GM12878 (cell line): ENCODE measurements around the gene PREB. TPM values are rescaled to one million over a fixed set of nuclear protein-coding genes. Genes with fewer than 3 reads are reported as not detected.

Experiments used
- ATAC-seq: fragments of 200-7000 bp; cut with Tn5 transposase; 3 replicates; pipeline ENCODE4 v1.9.1; 2020; ENCODE audit warnings: mild to moderate bottlenecking, moderate library complexity
- BruUV-seq: library from RNA; stranded (reverse); fragments of 400-500 nt; replicated peaks from 2 replicates; lab custom pipeline; 2021; lab: Mats Ljungman, UMichigan
- CTCF ChIA-PET: fragments of 300-600 bp; sonication (Branson Sonifier 250); formaldehyde crosslinking; extraction: SDS; loops from one replicate; lab custom pipeline; 2021; ENCODE audit warnings: inconsistent platforms; lab: Yijun Ruan, JAX
- POLR2A ChIA-PET: fragments of 350-600 bp; formaldehyde crosslinking; extraction: SDS; loops from one replicate; lab custom pipeline; 2021; ENCODE audit warnings: inconsistent platforms; lab: Charles Lee
- RAD21 ChIA-PET: fragments of 300-600 bp; sonication (Branson Sonifier 250); formaldehyde crosslinking; loops from one replicate; lab custom pipeline; 2023; ENCODE audit warnings: antibody characterized with exemption; ENCODE audit not compliant: unreplicated experiment; lab: Charles Lee
- SMC1A ChIA-PET: fragments of 300-600 bp; sonication (Branson Sonifier 250); formaldehyde crosslinking; loops from one replicate; lab custom pipeline; 2023; ENCODE audit not compliant: unreplicated experiment, uncharacterized antibody; lab: Charles Lee
- DNase-seq: peaks from one replicate; pipeline ENCODE4 v3.0.0-alpha.2; 2011; ENCODE audit warnings: low read depth, low spot score
- FAIRE-seq: peaks from 3 replicates; lab custom pipeline; 2011; peaks lifted over from hg19 to GRCh38; lab: Jason Lieb, UNC
- H2AFZ ChIP-seq: 2 replicates; pipeline ENCODE4 v1.6.0; 2011; ENCODE audit warnings: low read depth, low read length, control low read depth; ENCODE audit not compliant: control insufficient read depth
- H3K27ac ChIP-seq: 2 replicates; pipeline ENCODE4 v1.5.1; 2011; ENCODE audit warnings: control low read depth; ENCODE audit not compliant: control insufficient read depth, insufficient read depth
- H3K27me3 ChIP-seq, 2 experiments: replicated peaks in 1 of 2; 2 replicates each; pipeline versions ENCODE4 v1.6.0 to v1.6.1; 2011; ENCODE audit warnings: low read length in 1 of 2; ENCODE audit not compliant: control insufficient read depth in 2 of 2, insufficient read depth in 2 of 2
- H3K36me3 ChIP-seq, 2 experiments: 2 replicates each; pipeline ENCODE4 v1.5.1; 2011; ENCODE audit warnings: low read length in 1 of 2; ENCODE audit not compliant: control insufficient read depth in 2 of 2, insufficient read depth in 2 of 2
- H3K4me1 ChIP-seq: 2 replicates; pipeline ENCODE4 v1.6.1; 2011; ENCODE audit warnings: mild to moderate bottlenecking, low read length, moderate library complexity, mixed read lengths; ENCODE audit not compliant: control insufficient read depth, insufficient read depth
- H3K4me2 ChIP-seq: 2 replicates; pipeline ENCODE4 v1.6.0; 2011; ENCODE audit warnings: control low read depth; ENCODE audit not compliant: control insufficient read depth, insufficient read depth
- H3K4me3 ChIP-seq: fragments of 200-600 bp; sonication (generic); 2 replicates; pipeline ENCODE4 v1.5.1; 2016
- H3K79me2 ChIP-seq: 2 replicates; pipeline ENCODE4 v1.6.0; 2011; ENCODE audit warnings: low read length; ENCODE audit not compliant: control insufficient read depth, insufficient read depth
- H3K9ac ChIP-seq: 2 replicates; pipeline ENCODE4 v1.8.0; 2011; ENCODE audit warnings: low read length, control low read depth, mixed read lengths; ENCODE audit not compliant: control insufficient read depth, insufficient read depth
- H3K9me3 ChIP-seq: replicated peaks from 3 replicates; pipeline ENCODE4 v1.5.1; 2011; ENCODE audit warnings: mild to moderate bottlenecking, low read length; ENCODE audit not compliant: control insufficient read depth, insufficient read depth
- H4K20me1 ChIP-seq: 2 replicates; pipeline ENCODE4 v1.6.0; 2011; ENCODE audit not compliant: control insufficient read depth, insufficient read depth
- ASH2L ChIP-seq: fragments of 300-600, 200-600 bp; sonication (generic); IDR thresholded peaks from 2 replicates; pipeline ENCODE4 v1.6.1; 2017; ENCODE audit warnings: low read depth, mild to moderate bottlenecking, borderline replicate concordance
- BHLHE40 ChIP-seq, 2 experiments: fragments of 450-650 bp in 1 of 2; IDR thresholded peaks; 2 replicates each; pipeline ENCODE4 v1.6.1; 2011 to 2017; ENCODE audit warnings: low read depth in 2 of 2, borderline replicate concordance in 1 of 2, improper control_type of control experiment in 1 of 2, low read length in 1 of 2, mild to moderate bottlenecking in 1 of 2
- HDAC2 ChIP-seq: fragments of 200-600 bp; sonication (generic); IDR thresholded peaks from 2 replicates; pipeline ENCODE4 v1.6.1; 2017
- KDM1A ChIP-seq: fragments of 200-600 bp; sonication (generic); IDR thresholded peaks from 2 replicates; pipeline ENCODE4 v1.6.1; 2016; ENCODE audit warnings: borderline replicate concordance
- MEF2B ChIP-seq: fragments of 450-650 bp; IDR thresholded peaks from 2 replicates; pipeline ENCODE4 v1.6.1; 2018; ENCODE audit warnings: mild to moderate bottlenecking, moderate library complexity; ENCODE audit not compliant: partially characterized antibody, poor library complexity, severe bottlenecking
- PAX5 ChIP-seq: IDR thresholded peaks from 2 replicates; pipeline ENCODE4 v1.6.1; 2011; ENCODE audit warnings: low read depth, low read length, borderline replicate concordance
- POU2F2 ChIP-seq: IDR thresholded peaks from 3 replicates; pipeline ENCODE4 v1.6.1; 2011; ENCODE audit warnings: low read depth, mild to moderate bottlenecking, low read length, borderline replicate concordance
- SMAD5 ChIP-seq: IDR thresholded peaks from 2 replicates; pipeline ENCODE4 v1.6.1; 2016; ENCODE audit warnings: antibody characterized with exemption, low read depth
- SMARCA5 ChIP-seq: fragments of 450-650 bp; IDR thresholded peaks from 2 replicates; pipeline ENCODE4 v1.6.1; 2017; ENCODE audit warnings: mild to moderate bottlenecking
- SP1 ChIP-seq: IDR thresholded peaks from one replicate; pipeline ENCODE4 v1.6.1; 2011; ENCODE audit warnings: low read depth, low read length
- SREBF2 ChIP-seq: IDR thresholded peaks from 2 replicates; pipeline ENCODE4 v1.6.1; 2012; ENCODE audit warnings: mild to moderate bottlenecking, low read length
- WGBS: methylation state at CpG from one replicate; pipeline ENCODE4 v1.1.6; 2016; ENCODE audit warnings: low lambda C conversion rate; ENCODE audit not compliant: insufficient replicate concordance, insufficient coverage; ENCODE audit errors: missing lambda C conversion rate; 5-methylcytosine and 5-hydroxymethylcytosine counted together
- in situ Hi-C: fragments of 300-500 bp; cut with MboI; formaldehyde crosslinking; loops from 9 replicates; pipeline ENCODE4 v1.14.3; 2018; ENCODE audit warnings: mixed read lengths
- intact Hi-C: fragments of 100-400 bp; cut with micrococcal nuclease; formaldehyde crosslinking; loops from one replicate; pipeline ENCODE4 v1.14.2; 2022; ENCODE audit not compliant: unreplicated experiment
- polyA plus RNA-seq, 11 experiments: library from polyadenylated mRNA; depleted of rRNA in 4 of 11; unstranded in 6 of 11; stranded (reverse) in 5 of 11; fragments of >200 nt; fragmentation: Nextera tagmentation in 4 of 11; fragmentation: Illumina TruSeq in 1 of 11; extraction: Ambion mirVana in 4 of 11; extraction: Trizol in 1 of 11; gene quantifications; 1 replicate in 1 of 11; 2 replicates in 10 of 11; pipeline versions ENCODE4 v1.2.1 to v1.2.3, GENCODE V29; 2011 to 2016; ENCODE audit warnings: inconsistent platforms in 2 of 11, missing spikeins in 2 of 11, low read depth in 1 of 11
- total RNA-seq, 4 experiments: library from RNA; depleted of rRNA in 3 of 4; stranded (reverse); fragments of >200 nt in 3 of 4; fragmentation: Illumina TruSeq in 1 of 4; extraction: Trizol in 1 of 4; gene quantifications; 2 replicates each; pipeline versions ENCODE4 v1.2.1 to v1.2.3, GENCODE V29; 2013 to 2021
- TF ChIP-seq, protein P1 (sequence below): IDR thresholded peaks from 2 replicates; pipeline ENCODE4 v1.6.1; 2011; ENCODE audit warnings: borderline replicate concordance, low read depth, mild to moderate bottlenecking, moderate library complexity, mixed read lengths, low read length; ENCODE audit not compliant: insufficient read depth; ENCODE audit errors: extremely low read length
- TF ChIP-seq, protein P2 (sequence below): fragments of 450-650 bp; IDR thresholded peaks from 2 replicates; pipeline ENCODE4 v1.6.1; 2018; ENCODE audit warnings: mild to moderate bottlenecking, low read depth, moderate library complexity; ENCODE audit not compliant: partially characterized antibody

PREB gene
- total and polyA plus RNA-seq, 10 of the 15 experiments (the other 5 are each of a cell fraction or from before 2014, with no cell fraction given): 26.3 to 101 (median 52.7) TPM

DNA sequence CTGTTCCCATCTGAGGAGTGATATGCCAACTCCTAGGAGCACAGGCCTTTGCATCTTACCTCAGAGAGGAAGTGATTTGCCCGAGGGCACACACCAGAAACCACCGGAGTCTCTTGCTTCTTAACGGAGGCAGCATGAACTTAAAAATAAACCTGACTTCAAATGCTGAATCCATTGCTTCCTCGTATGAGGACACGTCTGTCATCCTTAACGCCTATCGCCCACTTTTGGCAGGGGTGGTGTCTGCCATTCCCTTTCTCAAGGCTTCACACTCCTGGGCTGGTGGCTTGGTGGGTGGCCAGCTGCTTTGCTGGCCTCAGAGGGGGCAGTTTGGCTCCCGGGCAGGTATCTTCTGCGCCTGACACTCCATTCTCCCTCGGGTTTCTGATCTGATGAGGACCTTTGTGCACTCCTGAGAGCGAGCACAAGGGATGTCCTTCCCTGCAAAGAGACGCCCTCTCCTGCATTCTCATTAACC is 1.1 kb upstream of the PREB start:
- no peak for DNase-seq
- intact Hi-C loops: no loop called here
- RAD21 ChIA-PET: no interaction called here
- Histone ChIP-seq H3K27me3 (no peaks in the 10 kb centered on the region), H2AFZ (peak overlapping the region; percentile 93; the same call in 1 of the 2 replicates), H3K9ac (no peak overlapping the region), H3K79me2 (peaks cover 19% of the 10 kb centered on the region), H4K20me1 (no peaks in the 10 kb centered on the region), H3K4me2 (no peak overlapping the region), H3K27ac (no peak overlapping the region), H3K4me3 (no peak overlapping the region), H3K9me3 (no peaks in the 10 kb centered on the region), H3K4me1 (peaks cover 8% of the 10 kb centered on the region), H3K36me3 (peaks cover 9 to 17% of the 10 kb centered on the region in 2 experiments)
- no TSS peak for BruUV-seq
- SMC1A ChIA-PET: no interaction called here
- TF ChIP-seq, protein P1, sequence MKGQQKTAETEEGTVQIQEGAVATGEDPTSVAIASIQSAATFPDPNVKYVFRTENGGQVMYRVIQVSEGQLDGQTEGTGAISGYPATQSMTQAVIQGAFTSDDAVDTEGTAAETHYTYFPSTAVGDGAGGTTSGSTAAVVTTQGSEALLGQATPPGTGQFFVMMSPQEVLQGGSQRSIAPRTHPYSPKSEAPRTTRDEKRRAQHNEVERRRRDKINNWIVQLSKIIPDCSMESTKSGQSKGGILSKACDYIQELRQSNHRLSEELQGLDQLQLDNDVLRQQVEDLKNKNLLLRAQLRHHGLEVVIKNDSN: no peak
- TF ChIP-seq HDAC2 (no peak), ASH2L (no peak), KDM1A (no peak), MEF2B (no peak), POU2F2 (no peak), PAX5 (no peak), SREBF2 (no peak), SMAD5 (no peak), BHLHE40 (IDR thresholded peaks at IDR 0.05; ENCODE audit: borderline replicate concordance in 1 of 2, low read depth in 2 of 2, low read length in 1 of 2) (no peak), SMARCA5 (no peak), SP1 (no peak)
- TF ChIP-seq, protein P2, sequence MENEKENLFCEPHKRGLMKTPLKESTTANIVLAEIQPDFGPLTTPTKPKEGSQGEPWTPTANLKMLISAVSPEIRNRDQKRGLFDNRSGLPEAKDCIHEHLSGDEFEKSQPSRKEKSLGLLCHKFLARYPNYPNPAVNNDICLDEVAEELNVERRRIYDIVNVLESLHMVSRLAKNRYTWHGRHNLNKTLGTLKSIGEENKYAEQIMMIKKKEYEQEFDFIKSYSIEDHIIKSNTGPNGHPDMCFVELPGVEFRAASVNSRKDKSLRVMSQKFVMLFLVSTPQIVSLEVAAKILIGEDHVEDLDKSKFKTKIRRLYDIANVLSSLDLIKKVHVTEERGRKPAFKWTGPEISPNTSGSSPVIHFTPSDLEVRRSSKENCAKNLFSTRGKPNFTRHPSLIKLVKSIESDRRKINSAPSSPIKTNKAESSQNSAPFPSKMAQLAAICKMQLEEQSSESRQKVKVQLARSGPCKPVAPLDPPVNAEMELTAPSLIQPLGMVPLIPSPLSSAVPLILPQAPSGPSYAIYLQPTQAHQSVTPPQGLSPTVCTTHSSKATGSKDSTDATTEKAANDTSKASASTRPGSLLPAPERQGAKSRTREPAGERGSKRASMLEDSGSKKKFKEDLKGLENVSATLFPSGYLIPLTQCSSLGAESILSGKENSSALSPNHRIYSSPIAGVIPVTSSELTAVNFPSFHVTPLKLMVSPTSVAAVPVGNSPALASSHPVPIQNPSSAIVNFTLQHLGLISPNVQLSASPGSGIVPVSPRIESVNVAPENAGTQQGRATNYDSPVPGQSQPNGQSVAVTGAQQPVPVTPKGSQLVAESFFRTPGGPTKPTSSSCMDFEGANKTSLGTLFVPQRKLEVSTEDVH: no peak
- no peak for FAIRE-seq
- CTCF ChIA-PET: interaction anchor here (0.6 to 2.1 kb wide), 3 partner anchors 24 to 35 kb away, joined by 3 to 18 read pairs (median 3); no protein-coding TSS in a partner anchor
- POLR2A ChIA-PET: interaction anchor here (1.4 kb wide), 1 partner anchor 15 kb away, joined by 3 read pairs; no protein-coding TSS in a partner anchor
- ATAC-seq: no peak
- 69% methylated on average over 12 of the region's 12 CpGs for WGBS
- in situ Hi-C loops: no loop called here
